GOT3 (cell line): ENCODE results near the gene TCF23.
A peak's percentile ranks its signal among the peaks of the same experiment; 100 is the strongest.

Source experiments
- DNase-seq: peaks from one replicate; lab custom pipeline; 2025; ENCODE audit warnings: mixed read lengths; lab: John Stamatoyannopoulos, UW

The TCF23 gene

DNA sequence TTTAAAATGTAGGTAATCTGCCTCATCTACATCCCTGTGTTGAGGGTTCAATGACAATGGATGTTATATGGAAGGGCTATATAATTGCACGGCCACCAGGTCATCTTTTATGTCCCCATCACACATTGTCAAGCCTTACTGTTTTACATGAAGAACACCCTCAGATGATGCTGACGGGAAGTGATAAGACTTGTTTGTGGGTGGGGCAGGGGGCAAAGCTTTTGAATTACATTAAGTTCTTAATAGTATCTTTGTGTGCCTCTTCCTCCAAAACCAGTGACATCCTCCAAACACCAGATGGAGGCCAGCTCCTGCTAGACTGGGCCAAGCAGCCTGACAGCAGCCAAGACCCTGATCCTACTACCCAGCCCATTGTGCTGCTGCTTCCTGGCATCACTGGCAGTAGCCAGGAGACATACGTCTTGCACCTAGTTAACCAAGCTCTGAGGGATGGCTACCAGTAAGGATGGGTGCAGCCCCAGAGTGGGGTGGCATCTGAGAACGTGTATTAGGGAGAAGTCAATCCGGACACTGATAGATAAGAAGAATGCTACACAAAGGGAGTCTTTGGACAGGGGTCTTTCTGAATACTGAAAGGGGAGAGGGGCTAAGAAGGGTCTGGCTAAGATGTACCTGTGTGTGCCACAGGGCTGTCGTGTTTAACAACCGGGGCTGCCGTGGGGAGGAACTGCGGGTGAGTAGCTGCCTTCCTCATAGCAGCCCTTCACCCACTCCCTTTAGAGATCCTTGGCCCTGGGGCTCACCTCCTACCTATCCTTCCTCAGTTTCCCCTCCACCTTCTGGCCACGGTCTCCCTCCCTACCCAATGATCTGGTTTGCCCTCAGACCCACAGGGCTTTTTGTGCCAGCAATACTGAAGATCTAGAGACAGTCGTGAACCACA lies 19.9 kb upstream of the TCF23 start:
- DNase-seq = no peak

DNA sequence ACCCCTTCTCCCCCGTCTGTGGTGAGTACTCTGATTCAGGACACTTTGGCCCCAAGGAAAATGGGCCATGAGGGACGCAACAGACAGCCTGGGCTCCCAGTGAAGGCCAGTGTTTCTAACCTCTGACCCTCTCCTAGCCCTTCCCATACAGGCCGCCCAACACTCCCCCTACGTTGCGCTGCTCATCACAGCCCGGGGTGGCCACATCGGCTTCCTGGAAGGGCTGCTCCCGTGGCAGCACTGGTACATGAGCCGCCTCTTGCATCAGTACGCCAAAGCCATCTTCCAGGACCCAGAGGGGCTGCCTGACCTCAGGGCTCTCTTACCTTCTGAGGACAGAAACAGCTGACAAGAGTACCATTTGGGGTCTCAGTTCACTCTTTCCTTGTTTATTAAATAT lies 18.4 kb upstream of the TCF23 start:
- no peak for DNase-seq

DNA sequence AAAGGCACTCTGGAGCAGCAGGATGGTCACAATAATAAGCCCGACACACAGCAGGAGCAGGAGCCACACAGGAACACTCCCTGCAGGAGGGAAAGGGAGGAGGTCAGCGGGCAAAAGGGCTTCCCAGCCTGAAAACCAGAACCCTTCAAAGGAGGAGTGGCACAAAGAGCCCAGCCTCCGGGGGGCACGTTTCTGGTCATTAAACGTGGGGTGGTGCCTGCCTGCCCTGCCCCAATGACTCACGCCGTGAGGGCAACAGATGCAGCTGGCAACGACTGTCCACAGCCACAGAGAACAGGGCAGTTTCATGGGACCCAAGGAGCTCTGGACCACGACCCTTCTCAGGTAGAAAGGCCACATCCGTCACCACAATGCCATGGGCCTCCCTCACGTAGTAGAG lies 17.4 kb upstream of the TCF23 start:
- DNase-seq = no peak

DNA sequence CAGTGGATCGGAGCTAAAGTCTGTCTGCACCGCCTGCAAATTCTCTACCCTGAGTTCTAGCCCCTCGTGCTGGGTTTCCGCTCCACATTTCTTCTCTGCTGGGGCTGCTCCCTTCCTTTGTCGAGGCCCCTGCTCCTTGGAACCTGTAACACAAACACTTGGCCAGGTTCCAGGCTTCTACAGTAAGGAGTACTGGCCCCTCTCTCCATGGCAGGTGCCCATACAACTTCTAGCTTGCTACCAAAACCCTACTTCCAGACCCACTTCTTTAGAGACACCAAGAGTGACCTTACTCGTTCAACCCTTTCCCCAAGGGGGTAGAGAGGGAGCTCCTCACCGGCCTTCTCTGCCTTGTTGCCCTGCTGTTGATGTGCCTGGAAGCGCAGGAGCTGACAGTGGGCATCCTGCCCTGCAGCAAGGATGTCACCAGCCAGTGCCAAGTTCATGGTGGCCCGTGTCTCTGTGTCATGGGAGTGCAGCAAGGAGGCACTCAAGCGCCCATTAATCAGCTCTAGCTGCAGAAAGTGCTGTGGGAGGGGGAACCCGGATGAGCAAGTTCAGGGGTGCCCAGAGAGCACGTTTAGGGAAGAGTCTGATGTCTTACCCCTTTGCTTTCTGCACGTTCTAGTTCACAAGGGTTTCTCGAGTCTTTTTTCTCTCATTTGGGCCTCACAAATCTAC lies 15.5 kb upstream of the TCF23 start:
- DNase-seq = no peak

DNA sequence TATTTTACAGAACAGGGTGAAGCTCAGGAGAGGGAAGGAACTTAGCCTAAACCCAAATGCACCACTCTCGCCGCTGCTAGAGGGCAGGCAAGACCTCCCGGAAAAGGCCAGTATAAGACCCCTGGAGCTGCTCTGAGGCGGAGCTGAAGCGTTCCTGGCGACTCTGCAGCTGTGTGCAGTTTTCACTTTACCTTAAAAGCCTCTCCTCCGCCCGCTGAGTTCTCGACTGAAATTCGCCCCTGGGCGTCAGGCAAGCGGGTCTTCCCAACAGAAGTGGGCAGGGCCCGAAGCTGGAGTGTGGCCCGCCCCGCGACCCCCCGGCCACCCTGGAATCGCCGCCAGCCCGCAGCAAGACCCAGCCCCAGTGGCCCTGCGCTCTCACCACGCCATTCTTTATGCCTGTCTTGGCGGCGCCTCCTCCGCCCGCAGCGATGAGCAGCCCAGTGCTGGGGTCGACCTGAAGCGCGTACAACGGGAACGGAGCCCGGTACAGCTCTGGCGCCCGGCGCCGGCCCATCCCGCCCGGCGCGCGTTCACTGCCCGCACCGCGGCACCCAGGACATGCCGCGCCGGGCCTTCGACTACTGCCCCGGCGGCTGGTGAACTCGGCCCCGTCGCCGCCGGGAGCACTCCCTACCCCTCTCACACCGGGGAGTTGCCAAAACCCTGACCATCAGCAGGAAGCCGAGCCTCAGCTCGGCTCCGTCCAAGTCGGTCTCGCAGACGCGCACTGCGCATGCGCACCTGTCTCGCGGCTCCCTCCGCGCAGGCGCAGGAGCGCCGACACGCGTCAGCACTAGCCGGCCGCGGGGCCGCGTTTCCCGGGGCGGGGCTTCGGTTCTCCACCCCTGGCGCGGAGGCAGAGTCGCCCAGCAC lies 14.7 kb upstream of the TCF23 start, which contains the start of gene PREB:
Gene PREB, minus strand, starts transcription at position 732 of the 876 bp plus-strand sequence. Its CDS starts 215 bp downstream, at position 517.
- peak; percentile 92 for DNase-seq

DNA sequence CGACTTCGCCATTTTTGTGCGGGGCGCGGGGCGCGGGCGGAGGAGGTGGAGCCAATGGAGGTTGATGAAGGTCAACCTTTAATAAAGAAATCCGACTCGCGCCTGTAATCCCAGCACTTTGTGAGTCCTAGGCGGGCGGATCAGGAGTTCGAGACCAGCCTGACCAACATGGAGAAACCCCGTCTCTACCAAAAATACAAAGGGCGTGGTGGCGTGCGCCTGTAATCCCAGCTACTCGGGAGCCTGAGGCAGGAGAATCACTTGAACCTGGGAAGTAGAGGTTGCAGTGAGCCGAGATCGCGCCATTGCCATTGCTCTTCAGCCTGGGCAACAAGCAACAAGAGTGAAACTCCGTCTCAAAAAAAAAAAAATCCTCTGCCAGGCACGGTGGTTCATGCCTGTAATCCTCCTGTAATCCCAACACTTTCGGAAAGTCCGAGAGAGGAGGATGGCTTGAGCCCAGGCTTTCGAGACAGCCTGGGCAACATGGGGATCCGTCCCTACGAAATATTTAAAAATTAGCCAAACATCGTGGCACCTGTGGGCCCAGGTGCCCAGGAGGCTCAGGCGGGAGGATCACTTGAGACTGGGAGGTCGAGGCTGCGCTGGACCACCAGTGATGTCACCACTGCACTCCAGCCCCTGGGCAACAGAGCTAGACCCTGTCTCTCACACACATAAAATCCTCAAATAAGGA lies 13.9 kb upstream of the TCF23 start:
- DNase-seq = no peak

DNA sequence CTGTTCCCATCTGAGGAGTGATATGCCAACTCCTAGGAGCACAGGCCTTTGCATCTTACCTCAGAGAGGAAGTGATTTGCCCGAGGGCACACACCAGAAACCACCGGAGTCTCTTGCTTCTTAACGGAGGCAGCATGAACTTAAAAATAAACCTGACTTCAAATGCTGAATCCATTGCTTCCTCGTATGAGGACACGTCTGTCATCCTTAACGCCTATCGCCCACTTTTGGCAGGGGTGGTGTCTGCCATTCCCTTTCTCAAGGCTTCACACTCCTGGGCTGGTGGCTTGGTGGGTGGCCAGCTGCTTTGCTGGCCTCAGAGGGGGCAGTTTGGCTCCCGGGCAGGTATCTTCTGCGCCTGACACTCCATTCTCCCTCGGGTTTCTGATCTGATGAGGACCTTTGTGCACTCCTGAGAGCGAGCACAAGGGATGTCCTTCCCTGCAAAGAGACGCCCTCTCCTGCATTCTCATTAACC lies 13.3 kb upstream of the TCF23 start:
- DNase-seq = no peak

DNA sequence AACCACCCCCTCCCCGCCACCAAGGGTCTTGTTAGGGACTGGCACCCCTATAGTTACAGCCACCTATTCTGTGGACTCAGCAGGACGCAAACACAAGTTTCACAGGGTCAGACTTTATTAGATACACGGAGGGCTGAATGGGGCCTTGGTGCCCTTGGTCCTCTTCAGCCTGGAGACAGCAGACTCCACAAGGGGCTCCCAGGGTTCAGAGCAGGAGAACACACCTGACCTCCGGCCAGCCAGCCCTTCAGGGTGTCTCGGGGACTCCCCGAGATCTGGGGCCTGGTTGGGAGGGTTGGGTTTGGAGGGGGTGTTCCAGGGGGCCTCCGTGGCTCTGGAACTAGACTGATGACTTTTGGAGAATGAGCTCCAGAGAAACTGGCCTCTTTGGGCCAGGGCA lies 12.1 kb upstream of the TCF23 start:
- no peak for DNase-seq

DNA sequence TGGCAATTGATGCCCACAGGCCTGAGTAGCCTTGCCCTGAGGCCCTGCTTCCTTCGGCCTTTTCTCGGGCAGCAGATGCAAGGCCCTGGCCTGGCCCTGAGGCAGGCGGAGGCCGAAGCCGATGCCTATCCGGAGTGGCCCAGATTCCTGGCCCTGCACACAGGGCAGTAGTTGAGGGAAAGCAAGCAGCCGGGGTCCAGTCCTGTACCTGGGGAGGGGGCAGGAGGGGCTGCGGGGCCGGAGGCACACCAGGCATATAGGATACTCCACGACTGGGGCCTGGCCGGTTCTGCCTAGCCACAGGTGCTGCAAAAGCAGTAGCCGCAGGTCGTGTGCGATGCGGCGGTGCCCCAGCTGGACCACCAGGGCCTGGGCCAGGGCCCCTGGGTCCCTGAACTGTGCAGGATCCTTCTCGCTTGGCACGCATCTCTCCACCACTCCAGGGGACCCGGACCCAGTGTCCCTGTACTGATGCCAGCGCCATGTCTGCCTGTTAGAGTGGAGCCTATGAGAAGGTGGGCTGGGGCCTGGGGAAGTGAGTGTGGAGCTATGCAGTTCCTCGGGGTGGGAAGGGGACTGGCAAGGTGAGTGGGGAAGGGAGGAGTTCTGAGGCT lies 11.4 kb upstream of the TCF23 start:
- DNase-seq = no peak

DNA sequence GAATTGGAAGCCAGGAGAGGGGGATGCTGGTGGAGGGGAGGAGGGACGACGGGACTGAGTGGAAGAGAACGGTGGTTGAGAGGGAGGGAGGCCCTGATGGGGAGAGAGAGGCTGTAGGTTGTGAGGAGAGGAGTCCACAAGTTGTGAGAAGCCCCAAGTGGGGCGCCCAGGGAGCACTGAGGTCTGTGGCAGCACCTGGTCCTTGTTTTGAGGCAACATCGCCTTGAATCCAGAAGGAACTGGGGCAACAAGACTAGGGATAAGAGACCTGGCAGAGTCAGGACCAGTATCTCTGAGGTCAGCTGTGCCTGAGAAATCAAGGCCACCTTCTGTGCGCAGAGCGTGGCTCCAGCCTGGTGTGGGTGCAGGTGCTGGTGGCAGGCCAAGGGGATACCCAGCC lies 10.7 kb upstream of the TCF23 start:
- DNase-seq = no peak

DNA sequence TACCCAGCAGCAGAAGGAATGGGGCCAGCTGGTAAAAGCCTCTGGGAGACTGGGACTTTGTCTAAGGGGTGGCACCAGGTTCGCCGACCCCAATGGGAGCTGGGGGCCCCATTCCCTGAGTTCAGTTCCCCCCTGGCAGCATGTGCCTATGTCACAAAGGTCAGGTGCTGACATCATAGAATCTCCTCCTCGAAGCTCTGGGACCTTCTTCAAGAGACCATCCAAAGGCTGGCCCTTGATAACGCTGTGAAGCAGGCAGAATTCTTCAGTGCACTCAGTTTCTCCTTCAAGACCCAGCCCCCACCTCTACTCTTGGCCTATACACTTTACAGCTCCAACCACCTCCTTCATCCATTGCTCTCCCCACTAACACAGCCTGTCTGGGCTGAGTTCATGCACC lies 9.5 kb upstream of the TCF23 start, which contains the start of gene PRR30:
Gene PRR30, minus strand, starts transcription at position 101 of the 400 bp plus-strand sequence. CDS start 1,081 bp downstream, outside the sequence.
- no peak for DNase-seq

DNA sequence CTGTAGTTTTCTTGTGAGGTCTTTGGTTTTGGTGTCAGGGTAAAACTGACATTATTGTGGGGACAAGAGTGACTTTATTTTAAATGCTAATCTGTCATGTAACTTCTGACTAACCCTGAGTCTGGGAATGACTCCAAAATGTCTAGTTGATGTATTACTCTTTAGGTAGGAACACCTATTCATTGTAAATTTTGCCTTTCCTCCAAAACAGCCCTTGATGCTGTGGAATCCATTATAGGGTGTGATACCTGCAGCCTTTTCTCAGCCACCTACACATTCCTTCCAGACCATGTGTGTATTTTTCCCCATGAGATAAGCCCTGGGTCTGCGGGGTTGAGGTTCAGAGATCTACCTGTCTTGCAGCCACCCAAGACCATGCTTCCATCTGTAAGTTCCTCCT lies 5.5 kb upstream of the TCF23 start:
- DNase-seq = no peak

DNA sequence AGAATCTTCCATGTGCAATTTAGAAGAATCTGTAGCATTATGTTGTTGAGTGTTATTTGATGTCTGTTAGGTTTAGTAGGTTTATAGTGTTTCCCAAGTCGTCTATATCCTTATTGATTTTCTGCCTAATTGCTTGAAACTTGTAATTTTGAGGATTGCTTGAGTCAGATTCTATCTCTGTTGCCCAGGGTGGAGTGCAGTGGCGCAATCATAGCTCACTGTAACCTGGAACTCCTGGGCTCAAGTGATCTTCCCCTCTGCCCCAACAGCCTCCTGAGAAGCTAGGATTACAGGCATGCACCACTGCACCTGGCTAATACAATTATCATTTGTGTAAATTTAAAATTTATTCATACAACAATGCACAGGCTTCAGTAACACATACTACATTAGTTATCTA lies 3.1 kb upstream of the TCF23 start:
- DNase-seq = no peak

DNA sequence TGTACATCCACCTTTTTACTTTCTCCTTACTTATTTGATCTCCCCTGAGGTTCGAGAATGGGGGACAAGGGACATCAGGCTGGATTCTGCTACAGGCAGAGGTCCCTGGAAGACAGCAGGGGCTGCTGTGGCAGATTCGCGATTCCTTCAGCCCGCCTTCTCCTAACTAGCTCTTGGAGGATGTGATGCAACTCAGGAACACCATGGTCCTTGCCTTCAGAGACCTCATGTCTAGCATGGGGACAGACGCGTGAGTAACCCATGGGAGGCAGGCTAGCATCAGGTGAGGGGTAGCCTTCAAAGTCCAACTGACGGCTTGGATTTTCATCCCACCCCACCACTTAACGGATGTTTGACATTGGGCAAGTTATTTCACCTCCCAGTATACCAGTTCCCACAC lies 869 bp upstream of the TCF23 start:
- no peak for DNase-seq

DNA sequence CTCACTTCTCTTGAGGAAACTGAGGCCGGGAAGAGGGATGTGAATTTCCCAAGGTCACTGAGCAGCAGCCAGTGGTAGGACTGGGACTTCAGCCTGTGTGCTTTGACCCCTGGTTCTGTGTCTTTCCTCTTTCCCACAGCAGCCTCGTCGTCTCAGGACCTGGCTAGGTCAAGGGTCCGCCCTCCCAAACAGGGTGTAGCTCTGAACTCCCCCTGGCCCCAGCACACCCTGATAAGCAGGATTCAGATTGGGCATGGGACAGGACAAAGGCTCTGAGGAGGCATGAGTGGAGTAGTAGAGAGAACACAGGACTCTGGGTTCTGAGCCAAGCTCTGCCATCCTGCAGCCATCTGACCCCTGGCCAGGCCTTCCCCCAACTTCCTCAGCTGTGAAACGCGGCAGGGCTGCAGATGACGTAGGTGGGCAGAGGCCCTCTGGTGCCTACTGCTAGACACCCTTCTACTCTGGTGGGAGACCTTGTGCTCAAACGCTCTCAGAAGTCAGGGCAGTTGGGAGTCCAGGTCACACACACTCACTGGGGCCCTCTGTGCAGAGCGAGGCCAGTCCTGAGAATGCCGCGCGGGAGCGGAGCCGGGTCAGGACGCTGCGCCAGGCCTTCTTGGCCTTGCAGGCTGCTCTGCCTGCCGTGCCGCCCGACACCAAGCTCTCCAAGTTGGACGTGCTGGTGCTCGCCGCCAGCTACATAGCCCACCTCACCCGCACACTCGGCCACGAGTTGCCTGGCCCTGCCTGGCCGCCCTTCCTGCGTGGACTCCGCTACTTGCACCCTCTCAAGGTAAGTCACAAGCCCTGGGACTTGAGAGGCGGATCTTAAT lies 984 bp downstream of the TCF23 start:
- DNase-seq = no peak

DNA sequence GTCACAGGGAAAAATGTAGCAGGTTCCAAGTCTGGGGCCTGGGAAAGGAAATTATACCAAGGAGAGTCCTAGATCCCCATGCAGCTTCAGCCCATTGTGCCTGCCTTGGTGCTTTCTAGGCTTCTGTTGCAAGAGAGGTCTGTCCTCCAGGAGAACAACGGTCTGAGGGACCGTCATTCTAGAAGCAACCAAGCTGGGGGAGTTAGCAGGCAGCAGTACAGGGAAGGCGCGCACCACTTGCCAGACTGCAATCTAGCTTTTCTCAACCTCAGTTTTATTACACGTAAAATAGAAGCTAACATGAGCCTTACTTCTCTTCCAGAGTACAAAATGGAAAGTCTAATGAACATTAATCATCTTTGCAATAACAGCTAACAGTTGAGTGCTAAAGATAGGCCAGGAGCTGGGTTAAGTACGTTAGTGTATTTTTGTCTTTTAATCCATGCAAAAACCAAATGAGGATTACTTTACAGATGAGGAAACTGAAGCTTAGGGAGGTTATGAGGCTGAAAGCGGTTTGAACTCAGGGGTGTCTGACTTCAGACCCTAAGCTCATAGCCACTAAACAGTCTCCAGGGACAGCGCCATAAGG lies 1.9 kb downstream of the TCF23 start:
- no peak for DNase-seq

DNA sequence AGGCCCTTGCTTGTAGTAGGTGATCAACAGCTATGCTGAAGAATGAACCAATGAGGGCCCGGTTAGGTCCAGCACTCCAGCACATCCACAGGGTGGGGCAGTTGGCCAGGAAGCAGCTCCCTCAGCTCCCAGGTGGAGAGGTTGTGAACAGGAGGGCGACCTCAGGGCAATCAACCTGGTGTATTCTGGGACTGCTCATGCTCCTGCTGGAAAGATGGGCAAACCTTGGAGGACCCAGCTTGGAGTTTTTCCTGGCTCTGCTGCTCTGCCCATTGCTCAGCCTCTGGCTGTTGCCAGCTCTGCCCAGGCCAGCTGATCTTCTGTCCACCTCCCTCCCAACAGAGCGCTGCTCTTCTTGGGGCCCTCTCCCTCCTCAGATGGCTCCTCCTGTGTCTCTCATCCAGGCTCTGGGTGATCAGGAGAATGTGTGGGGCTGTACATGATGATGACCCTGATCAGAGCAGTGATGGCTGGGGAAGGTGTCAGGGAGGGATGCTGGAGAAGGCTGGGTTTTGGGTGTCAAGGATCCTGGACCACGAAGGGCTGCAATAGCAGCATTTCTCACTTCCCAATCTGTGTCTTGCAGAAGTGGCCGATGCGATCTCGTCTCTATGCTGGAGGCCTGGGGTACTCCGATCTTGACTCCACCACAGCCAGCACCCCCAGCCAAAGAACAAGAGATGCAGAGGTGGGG lies 3.4 kb downstream of the TCF23 start:
- DNase-seq = no peak

DNA sequence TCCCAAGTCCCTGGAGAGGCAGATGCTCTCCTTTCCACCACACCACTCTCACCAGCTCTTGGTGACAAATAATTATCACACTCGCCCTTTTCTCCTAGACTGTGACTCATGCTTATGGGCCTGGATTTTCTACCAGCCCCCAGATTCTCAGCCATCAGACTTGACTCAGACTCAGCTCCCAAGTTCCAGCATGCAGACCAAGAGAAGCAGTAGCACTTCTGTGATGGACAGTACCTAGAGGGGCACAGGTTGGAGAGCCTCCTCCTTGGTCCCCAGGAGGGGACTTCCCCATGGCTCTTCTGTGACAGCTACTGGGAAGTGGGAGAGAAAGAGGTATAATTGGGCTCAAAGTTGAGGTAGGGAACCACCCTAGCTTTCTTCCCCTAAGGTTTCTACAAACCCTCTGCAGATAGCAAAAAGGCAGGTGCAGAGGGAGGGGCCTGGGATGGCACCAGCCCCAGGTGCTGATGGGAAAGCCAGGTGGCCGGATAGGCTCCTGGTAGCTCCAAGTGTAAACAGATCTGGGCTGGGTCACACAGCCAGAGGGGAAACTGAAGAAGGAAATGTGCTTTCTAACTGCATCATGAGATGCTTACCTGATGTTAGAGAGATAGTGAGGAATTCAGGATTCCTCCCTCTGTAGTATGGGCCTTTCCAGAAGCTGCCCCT lies 4.1 kb downstream of the TCF23 start:
- no peak for DNase-seq

DNA sequence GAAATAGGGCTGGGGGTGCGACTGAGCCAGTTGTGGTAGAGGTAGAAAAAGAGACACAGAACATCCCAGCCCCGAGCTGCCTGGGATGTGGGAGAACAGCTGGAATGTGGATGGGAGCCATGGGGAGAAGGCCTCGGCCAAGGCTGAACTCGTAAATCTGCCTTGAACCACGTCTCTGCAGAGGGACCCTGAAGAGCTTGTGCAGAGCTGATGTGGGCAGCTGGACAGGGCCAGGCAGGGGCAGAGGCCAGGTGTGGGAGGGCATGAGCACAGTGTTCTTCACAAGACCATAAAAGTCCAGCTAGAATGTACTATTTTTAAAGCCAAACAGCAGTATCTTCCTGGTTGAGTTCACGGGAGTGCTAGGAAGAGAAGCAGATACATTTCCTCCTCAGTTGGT lies 5.7 kb downstream of the TCF23 start:
- DNase-seq = no peak
